HFFc6 (cell line): ENCODE results near the gene ASPSCR1. TPM values are rescaled to one million over a fixed set of nuclear protein-coding genes. Genes with fewer than 3 reads are reported as not detected.

Experiments
- DNase-seq: peaks from one replicate; pipeline ENCODE4 v3.0.0-alpha.2; 2018
- H3K27ac Mint-ChIP-seq: 2 replicates; pipeline ENCODE4 v1.8.0; 2020; ENCODE audit warnings: mild to moderate bottlenecking, mixed read lengths
- H3K27me3 Mint-ChIP-seq: 2 replicates; pipeline ENCODE4 v1.8.0; 2021; ENCODE audit warnings: mild to moderate bottlenecking, moderate library complexity, mixed read lengths; ENCODE audit not compliant: insufficient read depth
- H3K36me3 Mint-ChIP-seq: 2 replicates; pipeline ENCODE4 v1.8.0; 2021; ENCODE audit warnings: low read depth, mixed read lengths
- H3K4me1 Mint-ChIP-seq: 2 replicates; pipeline ENCODE4 v1.8.0; 2020; ENCODE audit warnings: low read depth, mixed read lengths
- H3K4me3 Mint-ChIP-seq: 2 replicates; pipeline ENCODE4 v1.8.0; 2020; ENCODE audit warnings: mild to moderate bottlenecking, moderate library complexity, mixed read lengths
- H3K9me3 Mint-ChIP-seq: 2 replicates; pipeline ENCODE4 v1.8.0; 2020; ENCODE audit warnings: mild to moderate bottlenecking, mixed read lengths
- CTCF ChIP-seq: fragments of 200-600 bp; sonication (generic); IDR thresholded peaks from 2 replicates; pipeline ENCODE4 v1.5.0; 2021; ENCODE audit warnings: antibody characterized with exemption, mild to moderate bottlenecking
- total RNA-seq, 6 experiments: library from RNA; stranded (reverse); fragmentation: NEBNext Ultra II Directional; extraction: Animal tissue kit (Norgen Biotek cat#: 25700); gene quantifications; 2 replicates in 1 of 6; 3 replicates in 5 of 6; pipeline ENCODE4 v1.2.3, GENCODE V29; 2021

The ASPSCR1 gene
- total RNA-seq, 6 experiments from 2014 or later: 26.6 to 36.8 (median 34.7) TPM

- DNase-seq: no peak
- H3K4me1 Mint-ChIP-seq: peaks cover 10% of the 10 kb centered on the region
- no peaks in the 10 kb centered on the region for H3K27me3 Mint-ChIP-seq
- no peaks in the 10 kb centered on the region for H3K36me3 Mint-ChIP-seq
- no peak overlapping the region for H3K27ac Mint-ChIP-seq
- TF ChIP-seq CTCF: no peak
- no peak overlapping the region for H3K4me3 Mint-ChIP-seq
- H3K9me3 Mint-ChIP-seq: no peaks in the 10 kb centered on the region
Measured at GRCh38 chr17:81998691-81999438, 21.4 kb downstream of the ASPSCR1 start.

- DNase-seq: no peak
- no peak overlapping the region for H3K27ac Mint-ChIP-seq
- H3K4me1 Mint-ChIP-seq: peaks cover 10% of the 10 kb centered on the region
- H3K9me3 Mint-ChIP-seq: no peaks in the 10 kb centered on the region
- H3K36me3 Mint-ChIP-seq: no peaks in the 10 kb centered on the region
- H3K4me3 Mint-ChIP-seq: no peak overlapping the region
- no peak for TF ChIP-seq CTCF
- H3K27me3 Mint-ChIP-seq: no peaks in the 10 kb centered on the region
Measured at GRCh38 chr17:81999587-81999975, 22.2 kb downstream of the ASPSCR1 start.

- no peak overlapping the region for H3K4me3 Mint-ChIP-seq
- TF ChIP-seq CTCF: no peak
- H3K36me3 Mint-ChIP-seq: no peaks in the 10 kb centered on the region
- peaks cover 10% of the 10 kb centered on the region for H3K4me1 Mint-ChIP-seq
- DNase-seq: no peak
- H3K9me3 Mint-ChIP-seq: no peaks in the 10 kb centered on the region
- no peaks in the 10 kb centered on the region for H3K27me3 Mint-ChIP-seq
- no peak overlapping the region for H3K27ac Mint-ChIP-seq
Measured at GRCh38 chr17:81999976-82000802, 22.8 kb downstream of the ASPSCR1 start.

GRCh38 chr17:82000803-82001570 lies 23.6 kb downstream of the ASPSCR1 start:
- no peak for TF ChIP-seq CTCF
- Mint-ChIP-seq H3K9me3 (no peaks in the 10 kb centered on the region), H3K36me3 (no peaks in the 10 kb centered on the region), H3K4me3 (no peak overlapping the region), H3K4me1 (peaks cover 13% of the 10 kb centered on the region), H3K27ac (no peak overlapping the region), H3K27me3 (no peaks in the 10 kb centered on the region)
- no peak for DNase-seq

- DNase-seq: no peak
- Mint-ChIP-seq H3K9me3 (no peaks in the 10 kb centered on the region), H3K27ac (no peak overlapping the region), H3K36me3 (no peaks in the 10 kb centered on the region), H3K4me3 (no peak overlapping the region), H3K4me1 (peaks cover 20% of the 10 kb centered on the region), H3K27me3 (no peaks in the 10 kb centered on the region)
- TF ChIP-seq CTCF: no peak
Measured at GRCh38 chr17:82001571-82002056, 24.2 kb downstream of the ASPSCR1 start.
